SU-DHL-6 (cell line): ENCODE data around the gene SARDH.

Experiments
- H2AFZ ChIP-seq: fragments of 200-600 bp; sonication (generic); 2 replicates; pipeline ENCODE4 v1.6.1; 2014; ENCODE audit warnings: low read depth, mild to moderate bottlenecking, moderate library complexity, mixed read lengths, antibody characterized with exemption, low read length; ENCODE audit not compliant: severe bottlenecking
- H3F3A ChIP-seq: fragments of 200-600 bp; shearing (Covaris generic); 2 replicates; pipeline ENCODE4 v1.6.0; 2016; ENCODE audit warnings: antibody characterized with exemption, mild to moderate bottlenecking; ENCODE audit not compliant: insufficient read depth
- H3K27ac ChIP-seq: fragments of 200-600 bp; sonication (generic); 2 replicates; pipeline ENCODE4 v1.5.1; 2016; ENCODE audit warnings: low read depth, mild to moderate bottlenecking, low read length, moderate library complexity, mixed read lengths
- H3K27me3 ChIP-seq: fragments of 200-600 bp; sonication (generic), shearing (Covaris generic); 2 replicates; pipeline ENCODE4 v1.6.0; 2014; ENCODE audit warnings: mild to moderate bottlenecking, low read length
- H3K36me3 ChIP-seq: fragments of 200-600 bp; sonication (generic); 2 replicates; pipeline ENCODE4 v1.6.1; 2014; ENCODE audit warnings: mild to moderate bottlenecking, low read length, mixed read lengths
- H3K4me2 ChIP-seq: fragments of 300-600, 200-600 bp; shearing (Covaris generic), sonication (generic); 2 replicates; pipeline ENCODE4 v1.6.0; 2014; ENCODE audit warnings: low read length, low read depth, mild to moderate bottlenecking; ENCODE audit not compliant: poor library complexity, severe bottlenecking
- H3K4me3 ChIP-seq: fragments of 200-600 bp; sonication (generic); 2 replicates; pipeline ENCODE4 v1.5.1; 2014; ENCODE audit warnings: antibody characterized with exemption, low read length, mild to moderate bottlenecking, mixed read lengths; ENCODE audit not compliant: insufficient read depth, poor library complexity, severe bottlenecking
- H3K79me2 ChIP-seq: fragments of 200-600 bp; sonication (generic); 2 replicates; pipeline ENCODE4 v1.6.1; 2014; ENCODE audit warnings: mild to moderate bottlenecking, low read length, moderate library complexity; ENCODE audit not compliant: insufficient read depth
- H3K9ac ChIP-seq: fragments of 200-600 bp; sonication (generic); 2 replicates; pipeline ENCODE4 v1.7.0; 2014; ENCODE audit warnings: mild to moderate bottlenecking, low read length
- H3K9me2 ChIP-seq: fragments of 200-600 bp; sonication (generic); replicated peaks from 2 replicates; pipeline ENCODE4 v1.6.1; 2014; ENCODE audit warnings: low read length; ENCODE audit not compliant: insufficient read depth
- H3K9me3 ChIP-seq: fragments of 200-600 bp; sonication (generic); 2 replicates; pipeline ENCODE4 v1.6.1; 2014; ENCODE audit warnings: low read length, mixed read lengths; ENCODE audit not compliant: insufficient read depth
- H4K20me1 ChIP-seq: fragments of 200-600 bp; sonication (generic); 2 replicates; pipeline ENCODE4 v1.6.1; 2014; ENCODE audit warnings: low read depth, mild to moderate bottlenecking, antibody characterized with exemption, low read length, moderate library complexity, mixed read lengths
- EZH2phosphoT487 ChIP-seq: fragments of 200-600 bp; sonication (generic), shearing (Covaris generic); conservative IDR thresholded peaks from 2 replicates; pipeline ENCODE4 v1.6.1; 2018; ENCODE audit warnings: mild to moderate bottlenecking, antibody characterized with exemption, low read length, moderate library complexity, mixed read lengths
- TF ChIP-seq, protein P1 (sequence below): fragments of 200-600 bp; sonication (generic); IDR thresholded peaks from one replicate; pipeline ENCODE4 v1.5.1; 2017; ENCODE audit warnings: antibody characterized with exemption, mild to moderate bottlenecking, low read length, moderate library complexity; ENCODE audit not compliant: insufficient read depth, poor library complexity, severe bottlenecking

SARDH gene

DNA sequence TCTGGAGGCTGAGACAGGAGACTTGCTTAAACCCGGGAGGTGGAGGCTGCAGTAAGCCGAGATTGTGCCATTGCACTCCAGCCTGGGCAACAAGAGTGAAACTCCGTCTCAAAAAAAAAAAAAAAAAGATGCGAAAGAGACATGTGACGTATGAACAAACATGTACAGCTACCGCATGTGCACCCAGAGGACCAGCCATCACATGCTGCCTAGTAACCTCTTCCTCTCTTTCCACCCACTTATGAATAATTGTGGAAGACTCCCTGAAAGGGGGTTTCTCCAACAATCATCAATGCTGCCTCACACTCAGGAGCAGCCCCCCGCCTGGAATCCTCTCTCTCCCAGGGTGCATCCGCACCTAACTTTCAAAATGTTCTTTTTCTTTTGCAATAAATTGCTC, 2.2 kb downstream of the SARDH start:
- Histone ChIP-seq H4K20me1 (no peaks in the 10 kb centered on the region), H3F3A (no peaks in the 10 kb centered on the region), H3K9me3 (no peaks in the 10 kb centered on the region), H3K4me2 (no peak overlapping the region), H3K4me3 (no peak overlapping the region), H2AFZ (no peak overlapping the region), H3K79me2 (no peaks in the 10 kb centered on the region), H3K9me2 (no peaks in the 10 kb centered on the region), H3K36me3 (no peaks in the 10 kb centered on the region), H3K9ac (no peak overlapping the region), H3K27me3 (no peaks in the 10 kb centered on the region), H3K27ac (no peak overlapping the region)
- TF ChIP-seq, protein P1, sequence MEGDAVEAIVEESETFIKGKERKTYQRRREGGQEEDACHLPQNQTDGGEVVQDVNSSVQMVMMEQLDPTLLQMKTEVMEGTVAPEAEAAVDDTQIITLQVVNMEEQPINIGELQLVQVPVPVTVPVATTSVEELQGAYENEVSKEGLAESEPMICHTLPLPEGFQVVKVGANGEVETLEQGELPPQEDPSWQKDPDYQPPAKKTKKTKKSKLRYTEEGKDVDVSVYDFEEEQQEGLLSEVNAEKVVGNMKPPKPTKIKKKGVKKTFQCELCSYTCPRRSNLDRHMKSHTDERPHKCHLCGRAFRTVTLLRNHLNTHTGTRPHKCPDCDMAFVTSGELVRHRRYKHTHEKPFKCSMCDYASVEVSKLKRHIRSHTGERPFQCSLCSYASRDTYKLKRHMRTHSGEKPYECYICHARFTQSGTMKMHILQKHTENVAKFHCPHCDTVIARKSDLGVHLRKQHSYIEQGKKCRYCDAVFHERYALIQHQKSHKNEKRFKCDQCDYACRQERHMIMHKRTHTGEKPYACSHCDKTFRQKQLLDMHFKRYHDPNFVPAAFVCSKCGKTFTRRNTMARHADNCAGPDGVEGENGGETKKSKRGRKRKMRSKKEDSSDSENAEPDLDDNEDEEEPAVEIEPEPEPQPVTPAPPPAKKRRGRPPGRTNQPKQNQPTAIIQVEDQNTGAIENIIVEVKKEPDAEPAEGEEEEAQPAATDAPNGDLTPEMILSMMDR: no peak
- TF ChIP-seq EZH2phosphoT487: no peak

GRCh38 chr9:133735415-133735775, 2.8 kb downstream of the SARDH start:
- Histone ChIP-seq H3K4me3 (no peak overlapping the region), H3K9me2 (no peaks in the 10 kb centered on the region), H3K9me3 (no peaks in the 10 kb centered on the region), H3K9ac (no peak overlapping the region), H3K27ac (no peak overlapping the region), H3K79me2 (no peaks in the 10 kb centered on the region), H3K36me3 (no peaks in the 10 kb centered on the region), H3K27me3 (no peaks in the 10 kb centered on the region), H2AFZ (no peak overlapping the region), H3F3A (no peaks in the 10 kb centered on the region), H3K4me2 (no peak overlapping the region), H4K20me1 (no peaks in the 10 kb centered on the region)
- TF ChIP-seq, protein P1: no peak
- no peak for TF ChIP-seq EZH2phosphoT487

- TF ChIP-seq, protein P1: no peak
- no peak for TF ChIP-seq EZH2phosphoT487
- Histone ChIP-seq H3K9me3 (no peaks in the 10 kb centered on the region), H3K9ac (no peak overlapping the region), H3K27me3 (no peaks in the 10 kb centered on the region), H4K20me1 (no peaks in the 10 kb centered on the region), H3F3A (no peaks in the 10 kb centered on the region), H3K27ac (no peak overlapping the region), H3K9me2 (no peaks in the 10 kb centered on the region), H3K79me2 (no peaks in the 10 kb centered on the region), H2AFZ (no peak overlapping the region), H3K4me2 (no peak overlapping the region), H3K4me3 (no peak overlapping the region), H3K36me3 (no peaks in the 10 kb centered on the region)
These were observed 3.4 kb downstream of the SARDH start for GRCh38 chr9:133734590-133735414.
